Stimulated activated CD4-positive, alpha-beta T cell treated with anti-CD3 and anti-CD28 coated beads, Interleukin-1b, Interleukin-23, amount 100 ng/mL, for 24 hours (primary cell): Measurements from ENCODE around the gene HBG1.

Experiments
- DNase-seq, 4 experiments: peaks; one replicate each; pipeline ENCODE4 v3.0.0-alpha.2; 2020; ENCODE audit warnings: low read depth in 4 of 4, low spot score in 1 of 4

Gene HBG1

GRCh38 chr11:5228124-5228523 lies 21.5 kb downstream of the HBG1 start:
- no peak for DNase-seq

GRCh38 chr11:5227681-5228080 lies 22.0 kb downstream of the HBG1 start:
- DNase-seq = no peak

DNA sequence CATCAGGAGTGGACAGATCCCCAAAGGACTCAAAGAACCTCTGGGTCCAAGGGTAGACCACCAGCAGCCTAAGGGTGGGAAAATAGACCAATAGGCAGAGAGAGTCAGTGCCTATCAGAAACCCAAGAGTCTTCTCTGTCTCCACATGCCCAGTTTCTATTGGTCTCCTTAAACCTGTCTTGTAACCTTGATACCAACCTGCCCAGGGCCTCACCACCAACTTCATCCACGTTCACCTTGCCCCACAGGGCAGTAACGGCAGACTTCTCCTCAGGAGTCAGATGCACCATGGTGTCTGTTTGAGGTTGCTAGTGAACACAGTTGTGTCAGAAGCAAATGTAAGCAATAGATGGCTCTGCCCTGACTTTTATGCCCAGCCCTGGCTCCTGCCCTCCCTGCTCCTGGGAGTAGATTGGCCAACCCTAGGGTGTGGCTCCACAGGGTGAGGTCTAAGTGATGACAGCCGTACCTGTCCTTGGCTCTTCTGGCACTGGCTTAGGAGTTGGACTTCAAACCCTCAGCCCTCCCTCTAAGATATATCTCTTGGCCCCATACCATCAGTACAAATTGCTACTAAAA lies 22.8 kb downstream of the HBG1 start, which contains the start of gene HBB:
Gene HBB, minus strand, starts transcription at position 340 of the 579 bp plus-strand sequence. Its CDS starts 50 bp downstream, at position 290.
- no peak for DNase-seq

DNA sequence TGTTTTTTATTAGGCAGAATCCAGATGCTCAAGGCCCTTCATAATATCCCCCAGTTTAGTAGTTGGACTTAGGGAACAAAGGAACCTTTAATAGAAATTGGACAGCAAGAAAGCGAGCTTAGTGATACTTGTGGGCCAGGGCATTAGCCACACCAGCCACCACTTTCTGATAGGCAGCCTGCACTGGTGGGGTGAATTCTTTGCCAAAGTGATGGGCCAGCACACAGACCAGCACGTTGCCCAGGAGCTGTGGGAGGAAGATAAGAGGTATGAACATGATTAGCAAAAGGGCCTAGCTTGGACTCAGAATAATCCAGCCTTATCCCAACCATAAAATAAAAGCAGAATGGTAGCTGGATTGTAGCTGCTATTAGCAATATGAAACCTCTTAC lies 24.2 kb downstream of the HBG1 start:
- no peak for DNase-seq

DNA sequence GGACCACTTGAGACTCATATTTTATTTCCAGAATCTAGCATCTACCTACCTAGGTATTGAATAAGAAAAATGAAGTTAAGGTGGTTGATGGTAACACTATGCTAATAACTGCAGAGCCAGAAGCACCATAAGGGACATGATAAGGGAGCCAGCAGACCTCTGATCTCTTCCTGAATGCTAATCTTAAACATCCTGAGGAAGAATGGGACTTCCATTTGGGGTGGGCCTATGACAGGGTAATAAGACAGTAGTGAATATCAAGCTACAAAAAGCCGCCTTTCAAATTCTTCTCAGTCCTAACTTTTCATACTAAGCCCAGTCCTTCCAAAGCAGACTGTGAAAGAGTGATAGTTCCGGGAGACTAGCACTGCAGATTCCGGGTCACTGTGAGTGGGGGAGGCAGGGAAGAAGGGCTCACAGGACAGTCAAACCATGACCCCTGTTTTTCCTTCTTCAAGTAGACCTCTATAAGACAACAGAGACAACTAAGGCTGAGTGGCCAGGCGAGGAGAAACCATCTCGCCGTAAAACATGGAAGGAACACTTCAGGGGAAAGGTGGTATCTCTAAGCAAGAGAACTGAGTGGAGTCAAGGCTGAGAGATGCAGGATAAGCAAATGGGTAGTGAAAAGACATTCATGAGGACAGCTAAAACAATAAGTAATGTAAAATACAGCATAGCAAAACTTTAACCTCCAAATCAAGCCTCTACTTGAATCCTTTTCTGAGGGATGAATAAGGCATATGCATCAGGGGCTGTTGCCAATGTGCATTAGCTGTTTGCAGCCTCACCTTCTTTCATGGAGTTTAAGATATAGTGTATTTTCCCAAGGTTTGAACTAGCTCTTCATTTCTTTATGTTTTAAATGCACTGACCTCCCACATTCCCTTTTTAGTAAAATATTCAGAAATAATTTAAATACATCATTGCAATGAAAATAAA lies 24.8 kb downstream of the HBG1 start:
- no peak for DNase-seq

GRCh38 chr11:5223686-5224085 lies 26.0 kb downstream of the HBG1 start:
- DNase-seq = no peak

DNA sequence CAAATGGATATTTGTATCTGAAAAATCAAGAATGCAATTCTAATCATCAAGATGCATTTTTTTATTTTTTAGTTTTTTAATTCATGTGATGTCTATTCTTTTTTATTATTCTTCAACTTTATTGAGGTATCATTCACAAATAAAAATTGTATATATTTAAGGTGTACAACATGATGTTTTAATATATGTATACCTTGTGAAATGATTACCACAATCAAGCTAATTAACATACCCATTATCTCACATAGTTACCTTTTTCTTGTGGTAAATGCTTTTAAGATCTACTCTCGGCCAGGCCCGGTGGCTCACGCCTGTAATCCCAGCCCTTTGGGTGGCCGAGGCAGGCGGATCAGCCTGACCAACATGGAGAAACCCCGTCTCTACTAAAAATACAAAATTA lies 26.5 kb downstream of the HBG1 start:
- DNase-seq = no peak

DNA sequence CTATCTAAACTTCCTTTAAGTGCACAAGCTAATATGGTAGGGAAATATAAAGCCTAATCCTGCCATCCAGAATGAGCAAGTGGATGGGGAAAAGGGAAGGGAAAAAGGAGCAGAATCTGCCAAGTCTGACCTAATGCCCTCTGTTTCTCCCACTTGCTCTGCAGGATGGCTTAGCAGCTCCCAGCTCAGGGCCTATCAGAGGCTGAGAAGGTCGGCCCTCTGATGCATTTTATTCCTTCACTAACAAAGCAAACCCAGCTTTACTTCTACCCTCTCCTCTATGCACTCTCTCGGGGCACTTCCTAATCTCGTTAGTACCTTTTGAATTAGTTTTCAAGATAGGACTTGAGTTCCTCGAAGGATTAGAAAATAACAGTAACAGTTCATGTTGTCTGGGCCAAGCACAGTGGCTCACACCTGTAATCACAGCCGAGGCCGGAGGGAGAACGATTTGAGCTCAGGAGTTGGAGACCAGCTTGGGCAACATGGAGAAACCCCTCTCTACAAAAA lies 39.2 kb downstream of the HBG1 start:
- no peak for DNase-seq

- no peak for DNase-seq
Measured at GRCh38 chr11:5204787-5205186, 44.9 kb downstream of the HBG1 start.

DNA sequence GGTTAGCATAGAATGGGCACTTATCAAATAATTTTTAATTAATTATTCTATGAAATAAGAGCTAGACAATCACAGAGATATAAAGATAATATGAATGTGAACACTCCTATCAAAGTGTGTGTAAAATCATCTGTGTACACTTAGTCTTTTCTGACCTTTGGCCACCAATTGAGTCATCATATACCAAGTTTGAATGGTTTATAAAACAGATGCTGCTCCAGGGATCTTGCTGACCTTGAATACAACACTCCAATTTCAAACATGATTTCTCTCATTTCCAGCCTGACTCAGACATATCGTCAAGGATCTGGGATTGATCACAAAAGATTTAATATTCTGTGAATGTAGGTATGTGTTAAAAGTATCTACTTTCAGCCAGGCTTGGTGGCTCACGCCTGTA lies 46.3 kb downstream of the HBG1 start:
- DNase-seq = no peak

- no peak for DNase-seq
Measured at GRCh38 chr11:5200582-5200981, 49.1 kb downstream of the HBG1 start, which contains the start of gene OR51V1. OR51V1 (minus strand) TSS chr11:5200682; CDS start chr11:5200682, 0 bp downstream.

DNA sequence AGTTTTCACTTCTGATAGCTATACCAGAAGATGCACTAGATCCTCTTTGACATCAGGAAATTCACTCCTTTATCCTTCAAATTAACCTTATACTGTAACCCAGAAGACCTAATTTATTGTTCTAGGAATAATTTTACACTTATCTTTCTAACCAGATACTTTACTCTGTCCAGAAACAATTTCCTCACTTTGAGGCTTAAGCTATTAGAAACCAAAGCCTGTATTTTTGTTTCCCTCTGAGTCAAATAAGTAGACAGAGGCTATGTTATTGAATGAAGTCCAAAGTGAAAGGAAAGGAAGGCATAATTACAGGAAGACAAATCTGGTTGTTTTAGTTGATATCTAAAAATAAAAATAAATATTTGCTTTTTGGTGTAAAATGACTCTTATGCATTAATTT lies 51.4 kb downstream of the HBG1 start:
- DNase-seq = no peak
